HG02973 (cell line): ENCODE data around the gene ZNF579.
"Not testable (repeated sequence)": the region's sequence is repeated elsewhere in the genome, so short reads cannot be mapped to it uniquely, and the experiment has no call there.

Experiments
- ATAC-seq: cut with Tn5 transposase; IDR thresholded peaks from one replicate; pipeline ENCODE4 v1.9.1; 2021; ENCODE audit warnings: moderate library complexity; ENCODE audit not compliant: unreplicated experiment

ZNF579 gene

DNA sequence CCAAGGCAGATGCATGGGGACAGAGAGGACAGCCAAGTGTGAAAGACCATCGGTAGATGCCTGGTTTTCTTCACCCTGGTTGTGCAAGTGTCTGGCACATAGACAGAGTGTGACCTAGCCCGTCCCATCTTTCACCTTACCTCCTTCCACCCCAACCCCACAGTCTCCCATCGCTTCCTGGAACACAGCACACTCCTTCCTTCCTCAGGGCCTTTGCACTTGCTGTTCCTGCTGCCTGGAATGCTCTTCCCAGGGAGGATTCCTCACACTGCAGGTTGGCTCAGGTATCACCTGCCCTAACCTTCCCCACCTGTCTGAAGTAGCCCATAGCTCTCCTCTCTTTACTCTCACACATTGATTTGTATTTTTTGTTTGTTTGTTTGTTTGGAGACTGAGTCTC is 15.7 kb upstream of the ZNF579 start:
- no peak for ATAC-seq

GRCh38 chr19:55594996-55595545 is 14.4 kb upstream of the ZNF579 start:
- no peak for ATAC-seq

- ATAC-seq: no peak
Observed at GRCh38 chr19:55593096-55593772, 12.6 kb upstream of the ZNF579 start.

DNA sequence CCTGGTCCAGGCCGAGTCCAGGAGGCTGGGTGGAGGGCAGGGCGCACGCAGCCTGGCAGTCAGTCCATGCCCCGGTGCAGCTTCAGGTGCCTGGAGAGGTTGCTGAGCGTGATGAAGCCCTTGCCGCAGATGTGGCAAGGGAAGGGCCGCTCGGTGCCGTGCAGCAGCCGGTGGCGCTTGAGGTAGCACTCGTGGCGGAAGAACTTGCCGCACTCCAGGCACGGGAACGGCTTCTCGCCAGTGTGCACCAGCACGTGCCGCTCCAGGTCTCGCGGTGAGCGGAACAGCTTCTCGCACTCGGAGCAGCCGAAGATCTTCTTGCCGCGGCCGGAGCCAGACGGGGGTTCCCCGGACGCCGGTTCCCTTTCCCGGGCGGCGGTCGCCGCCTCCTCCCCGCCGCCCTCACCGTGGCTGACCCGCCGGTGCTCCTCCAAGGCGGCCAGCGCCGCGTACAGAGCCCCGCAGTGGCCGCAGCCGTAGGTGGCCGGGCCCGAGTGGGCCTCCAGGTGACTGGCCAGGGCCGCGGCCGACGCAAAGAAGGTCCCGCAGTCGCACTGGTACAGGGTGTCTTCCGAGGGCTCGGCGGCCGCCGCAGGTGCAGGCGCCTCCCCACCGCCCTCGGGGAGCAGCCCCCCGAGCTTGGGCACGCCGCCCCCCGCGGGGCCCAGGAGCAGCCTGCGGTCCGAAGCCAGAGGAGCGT is 11.9 kb upstream of the ZNF579 start:
- no peak for ATAC-seq

GRCh38 chr19:55591555-55591954 is 10.9 kb upstream of the ZNF579 start:
- no peak for ATAC-seq

GRCh38 chr19:55590617-55591016 is 10.0 kb upstream of the ZNF579 start:
- ATAC-seq: no peak

DNA sequence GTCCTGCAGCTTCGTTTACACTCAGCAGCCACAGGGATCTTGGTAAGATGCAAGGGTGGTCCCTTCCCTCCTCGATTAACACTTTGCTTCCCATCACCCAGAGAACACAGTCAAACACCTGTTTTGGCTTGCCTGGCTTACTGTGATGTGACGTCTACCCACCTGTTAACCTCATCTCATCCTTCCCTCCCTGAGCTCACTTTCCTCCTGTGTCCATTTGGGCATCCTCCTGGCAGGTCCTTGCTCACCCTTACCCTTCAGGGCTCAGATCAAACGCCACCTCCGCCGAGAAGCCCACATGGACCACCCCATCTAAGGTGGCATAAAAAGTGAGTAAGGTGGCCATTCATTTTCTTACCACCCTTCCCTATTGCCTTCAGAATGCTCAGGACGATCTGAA is 9.5 kb upstream of the ZNF579 start:
- ATAC-seq: no peak

GRCh38 chr19:55588738-55589137 is 8.1 kb upstream of the ZNF579 start:
- ATAC-seq: no peak

DNA sequence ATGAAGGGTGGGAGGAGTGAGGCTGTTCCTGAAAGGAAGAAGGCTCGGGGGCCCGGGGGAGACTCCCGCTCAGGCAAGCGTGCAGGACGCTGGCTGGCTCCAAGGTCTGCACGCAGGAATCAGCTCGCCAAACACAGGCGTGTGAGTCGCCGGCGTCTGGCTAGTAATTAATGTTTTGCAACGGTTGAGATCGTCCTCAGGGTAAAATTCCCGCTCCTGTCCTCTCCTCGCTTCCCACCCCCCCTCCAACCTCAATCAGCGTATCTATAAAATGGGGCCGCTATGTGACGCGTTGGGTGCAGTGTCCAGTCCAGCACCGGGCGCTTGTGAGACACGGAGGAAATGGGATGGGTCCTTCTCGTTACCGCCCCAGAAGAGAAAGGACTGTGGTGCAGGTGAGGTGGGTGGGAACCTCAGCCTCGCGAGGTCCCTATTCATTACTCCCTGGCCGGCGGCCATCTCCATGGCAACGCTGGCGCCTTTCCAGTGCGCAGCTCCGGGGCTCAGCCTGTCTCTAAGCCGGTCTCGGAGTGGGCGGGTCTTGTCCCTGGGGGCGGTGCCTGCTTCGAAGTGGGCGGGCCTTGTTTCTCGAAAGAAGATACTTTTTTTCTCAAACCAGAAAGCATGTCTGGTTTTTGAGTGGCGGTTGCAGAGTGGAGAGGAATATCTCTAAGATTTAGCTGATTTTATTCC is 6.5 kb upstream of the ZNF579 start:
- peak; percentile 74 for ATAC-seq

GRCh38 chr19:55585658-55586339 is 5.2 kb upstream of the ZNF579 start:
- no peak for ATAC-seq

DNA sequence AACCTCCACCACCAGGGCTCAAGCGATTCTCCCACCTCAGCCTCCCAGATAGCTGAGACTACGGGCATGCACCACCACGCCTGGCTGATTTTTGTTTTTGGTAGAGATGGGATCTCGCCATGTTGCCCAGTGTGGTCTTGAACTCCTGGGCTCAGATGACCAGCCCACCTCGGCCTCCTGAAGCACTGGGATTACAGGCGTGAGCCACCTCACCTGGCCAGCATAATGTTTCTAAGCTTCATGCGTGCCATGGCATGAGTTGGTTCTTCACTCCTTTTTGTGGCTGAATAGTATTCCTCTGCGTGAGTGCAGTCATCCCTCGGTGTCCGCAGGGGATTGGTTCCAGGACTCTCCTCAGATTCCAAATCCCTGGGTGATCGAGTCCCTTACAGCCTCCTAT is 4.2 kb upstream of the ZNF579 start:
- ATAC-seq: no peak

GRCh38 chr19:55583897-55584296 is 3.2 kb upstream of the ZNF579 start:
- ATAC-seq: not testable (repeated sequence)

- not testable (repeated sequence) for ATAC-seq
Observed at GRCh38 chr19:55582284-55582683, 1.6 kb upstream of the ZNF579 start.

- ATAC-seq: no peak
Observed at GRCh38 chr19:55581823-55582223, 1.2 kb upstream of the ZNF579 start.

- ATAC-seq: no peak
Observed at GRCh38 chr19:55581145-55581822, 636 bp upstream of the ZNF579 start.

DNA sequence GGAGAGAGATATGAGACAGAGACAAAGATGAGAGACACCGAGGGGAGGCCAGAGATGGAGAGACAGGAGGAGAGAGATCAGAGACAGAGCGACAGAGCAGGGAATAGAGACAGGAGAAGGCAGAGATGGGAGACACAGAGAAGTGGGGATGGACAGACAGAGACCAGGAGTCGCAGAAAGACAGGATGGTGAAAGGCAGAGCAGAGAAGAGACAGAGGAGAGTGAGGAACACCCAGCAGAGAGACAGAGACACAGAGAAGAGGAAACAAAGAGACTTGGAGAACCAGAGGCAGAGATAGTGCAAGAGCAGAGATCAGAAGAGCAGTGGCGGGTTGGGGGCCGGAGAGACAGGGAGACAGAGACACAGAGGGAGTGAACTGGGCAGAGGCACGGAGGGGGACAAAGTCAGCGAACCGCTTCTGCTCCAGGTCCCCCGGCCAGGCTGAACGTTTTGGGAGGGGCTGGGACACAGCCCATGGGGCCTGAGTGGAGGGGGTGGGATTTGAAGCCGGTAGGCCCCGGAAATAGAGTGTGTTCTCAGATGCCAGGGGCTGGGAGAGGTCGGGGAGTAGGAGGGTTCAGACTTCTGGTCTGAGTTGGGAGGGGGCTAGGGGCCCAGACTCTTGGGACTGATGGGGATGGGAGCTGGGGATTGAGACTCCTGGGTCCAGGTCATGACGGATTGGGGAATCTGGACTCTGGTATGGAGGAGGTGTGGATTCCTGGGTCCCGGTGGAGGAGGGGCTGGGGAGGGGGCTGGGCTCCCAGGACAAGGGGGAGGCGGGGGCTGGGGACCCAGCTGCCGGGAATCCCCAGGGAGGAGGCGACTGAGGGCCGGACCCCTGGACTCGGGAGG is 654 bp downstream of the ZNF579 start:
- no peak for ATAC-seq

DNA sequence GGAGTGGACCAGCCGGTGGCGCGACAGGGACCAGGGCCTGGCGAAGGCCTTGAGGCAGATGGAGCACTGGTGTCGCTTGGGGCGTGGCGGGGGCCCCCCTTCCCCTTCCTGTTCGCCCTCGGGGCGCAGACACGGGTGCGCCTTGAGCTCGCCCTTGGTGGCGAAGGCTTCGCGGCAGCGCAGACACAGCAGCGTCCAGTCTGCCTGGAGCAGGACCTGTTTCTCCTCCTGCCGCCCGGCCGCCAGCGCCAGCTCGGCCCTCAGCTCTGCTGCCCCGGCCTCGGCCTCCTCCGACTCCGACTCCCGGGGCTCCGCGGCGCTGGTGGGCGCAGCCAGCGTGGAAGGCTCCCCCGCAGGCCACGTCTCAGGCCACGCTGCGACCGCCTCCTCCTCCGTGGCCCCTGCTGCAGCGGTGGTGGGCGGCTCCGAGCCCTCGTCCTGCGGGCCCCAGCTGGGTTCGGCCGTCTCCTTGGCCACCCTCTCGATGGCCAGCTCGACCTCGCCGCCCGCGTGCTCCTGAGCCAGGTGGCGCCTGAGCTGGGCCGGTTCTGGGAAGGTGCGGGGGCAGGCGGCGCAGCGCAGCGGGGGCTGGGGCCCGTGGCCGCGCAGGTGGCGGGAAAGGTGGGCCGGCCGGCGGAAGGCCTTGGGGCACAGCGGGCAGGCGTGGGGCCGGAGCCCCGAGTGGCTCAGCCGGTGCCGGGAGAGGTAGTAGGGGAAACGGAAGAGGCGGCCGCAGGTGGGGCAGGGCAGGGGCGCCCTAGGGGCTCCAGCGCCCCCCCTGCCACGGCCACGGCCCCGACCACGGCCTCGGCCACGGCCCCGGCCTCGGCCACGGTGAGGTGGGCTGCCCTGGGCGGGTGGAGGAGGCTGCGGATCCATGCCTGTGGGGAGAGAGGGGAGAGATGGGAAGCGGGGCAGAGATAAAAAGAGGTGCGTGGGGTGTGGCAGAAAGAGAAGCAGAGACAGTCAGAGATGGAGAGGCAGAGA is 1.6 kb downstream of the ZNF579 start:
- ATAC-seq: no peak

DNA sequence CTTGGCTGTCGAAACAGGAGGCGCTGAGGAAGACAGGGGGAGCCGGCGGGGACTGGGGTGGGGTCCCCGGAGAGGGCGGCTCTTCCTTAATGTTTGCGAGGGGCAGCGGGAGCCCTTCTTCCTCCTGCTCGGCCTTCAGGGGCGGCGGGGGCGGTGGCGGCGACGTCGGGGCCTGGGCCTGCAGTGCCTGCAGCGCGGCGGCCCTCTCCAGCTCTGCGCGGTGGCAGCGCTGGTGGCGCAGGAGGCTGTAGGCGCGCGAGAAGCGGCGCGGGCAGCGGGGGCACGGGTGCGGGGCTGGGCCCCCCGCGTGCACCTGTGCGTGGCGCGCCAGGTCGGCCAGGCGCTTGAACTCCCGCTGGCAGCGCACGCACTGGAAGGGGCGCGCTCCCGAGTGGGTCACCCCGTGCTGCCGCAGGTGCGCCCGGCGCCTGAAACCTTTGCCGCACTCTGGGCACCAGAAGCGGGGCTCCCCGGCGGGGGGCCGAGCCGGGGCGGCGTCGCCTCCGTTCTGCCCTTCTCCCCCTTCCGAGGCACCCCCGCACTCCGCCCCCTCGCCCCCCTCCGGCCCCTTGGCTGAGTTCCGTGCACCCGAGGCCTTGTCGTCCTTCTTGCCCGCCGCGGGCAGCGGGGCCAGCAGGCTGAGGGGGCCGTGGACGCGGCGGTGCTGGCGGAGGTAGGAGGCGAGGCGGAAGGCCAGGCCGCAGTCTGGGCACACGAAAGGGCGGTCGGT is 2.5 kb downstream of the ZNF579 start:
- no peak for ATAC-seq
